ENCODE measurements around the gene CACNA1S. TPM values are rescaled to one million over a fixed set of nuclear protein-coding genes. Genes with fewer than 3 reads are reported as not detected.

Gene CACNA1S
- total RNA-seq, 1 experiment from 2014 or later = not detected

DNA sequence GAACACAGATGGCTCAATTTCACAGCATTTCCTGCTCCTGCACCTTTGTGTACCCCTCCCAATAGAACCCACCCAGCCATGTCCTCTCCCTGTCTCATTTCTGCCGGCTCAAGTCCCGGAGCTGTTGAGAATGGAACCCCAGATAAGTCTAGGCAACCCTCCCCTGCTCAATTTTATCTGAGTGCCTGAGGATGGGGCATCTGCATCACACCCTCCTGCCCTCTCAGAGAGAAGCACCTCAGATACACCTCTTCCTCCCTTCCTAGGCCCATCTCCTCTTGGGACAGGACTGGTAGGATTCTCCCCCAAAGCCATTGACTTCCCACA is 89.8 kb downstream of the CACNA1S start:
- Histone ChIP-seq H3K14ac (ENCODE audit: insufficient read depth, low read length) (peak overlapping the region; percentile 14; the same call in 1 of the 2 replicates), H2BK15ac (ENCODE audit: low read depth, low read length) (no peak overlapping the region), H3K9ac (ENCODE audit: extremely low read depth, insufficient read length, low read length) (peak overlapping the region; percentile 25), H3K27me3 (ENCODE audit: insufficient read depth, low read length) (no peaks in the 10 kb centered on the region), H3K23me2 (ENCODE audit: insufficient read length, low read depth, low read length, poor library complexity, severe bottlenecking) (peaks cover 14% of the 10 kb centered on the region), H3K23ac (ENCODE audit: insufficient read length, low read depth, low read length) (no peak overlapping the region), H2AK5ac (ENCODE audit: insufficient read length, low read length) (no peak overlapping the region), H3K56ac (ENCODE audit: insufficient read length, low read depth, low read length) (no peak overlapping the region), H3K4ac (ENCODE audit: low read depth, low read length) (no peak overlapping the region), H4K20me1 (ENCODE audit: control insufficient read depth, insufficient read depth, insufficient read length) (no peaks in the 10 kb centered on the region), H2AFZ (ENCODE audit: low read length) (no peak overlapping the region), H4K5ac (ENCODE audit: insufficient read length, low read depth, low read length) (no peak overlapping the region), H2BK20ac (ENCODE audit: low read depth, low read length, poor library complexity, severe bottlenecking) (no peak overlapping the region), H3K27ac (ENCODE audit: insufficient read length, low read depth, low read length) (no peak overlapping the region), H3K4me1 (ENCODE audit: insufficient read depth, low read length) (peaks cover 20% of the 10 kb centered on the region), H2BK120ac (ENCODE audit: low read depth, low read length, poor library complexity, severe bottlenecking) (no peak overlapping the region), H3K4me2 (ENCODE audit: insufficient read depth, insufficient read length, low read length) (peak overlapping the region; percentile 86), H3K79me2 (ENCODE audit: insufficient read depth, low read length) (no peaks in the 10 kb centered on the region), H3K79me1 (ENCODE audit: insufficient read depth, low read depth, low read length, poor library complexity, severe bottlenecking) (no peaks in the 10 kb centered on the region), H2BK5ac (ENCODE audit: insufficient read length, low read length) (no peak overlapping the region), H2BK12ac (ENCODE audit: insufficient read length, low read depth, low read length) (no peak overlapping the region), H3K18ac (ENCODE audit: insufficient read length, low read depth, low read length) (no peak overlapping the region), H3T11ph (ENCODE audit: low read length) (no peak overlapping the region), H4K8ac (replicated peaks; ENCODE audit: insufficient read length, low read depth, low read length) (no peak overlapping the region), H4K91ac (ENCODE audit: insufficient read length, low read depth, low read length) (no peak overlapping the region), H3K9me3 (ENCODE audit: control insufficient read depth, low read depth, low read length) (no peaks in the 10 kb centered on the region)
- no CpG with 5 or more reads among the region's 2 CpGs for WGBS (ENCODE audit: extremely low coverage, insufficient read length, low lambda C conversion rate)
- Mint-ChIP-seq H3K4me3 (peak overlapping the region; percentile 66 to 94), H3K9me3 (no peaks in the 10 kb centered on the region), H3K27me3 (ENCODE audit: low read depth) (peaks cover 12% of the 10 kb centered on the region), H3K4me1 (peaks cover 59 to 74% of the 10 kb centered on the region in 2 experiments), H3K36me3 (ENCODE audit: insufficient read depth in 1 of 3, low read depth in 3 of 3) (peaks cover 0 to 11% (median 0%) of the 10 kb centered on the region in 3 experiments; a peak in 2 of 7 replicates), H3K27ac (peak overlapping the region in 1 of 3 experiments; percentile 40; a peak in 1 of 7 replicates)
- no peak for TF ChIP-seq CTCF (conservative IDR thresholded peaks at IDR 0.05)
- DNase-seq = no peak

Data from H9 (cell line).